Natural killer cell (primary cell): ENCODE data around the gene PRAMEF12. TPM values are rescaled to one million over a fixed set of nuclear protein-coding genes. Genes with fewer than 3 reads are reported as not detected.

Source experiments
- ATAC-seq, 3 donors: fragments of 150-1000 bp in 2 of 3; fragments of 200-7000 bp in 1 of 3; cut with Tn5 transposase; 1 replicate in 1 of 3; 2 replicates in 2 of 3; pipeline ENCODE4 v1.10.0; 2021; ENCODE audit warnings: mild to moderate bottlenecking in 2 of 3, moderate library complexity in 2 of 3
- DNase-seq, 2 donors: peaks; one replicate each; pipeline versions ENCODE4 v3.0.0 to v3.0.0-alpha.2; 2013 to 2021; ENCODE audit warnings: mixed read lengths in 1 of 2
- H3K27ac ChIP-seq: one replicate; pipeline ENCODE4 v1.5.1; 2013; ENCODE audit warnings: mild to moderate bottlenecking, low read length
- H3K27me3 ChIP-seq: one replicate; pipeline ENCODE4 v1.6.1; 2013; ENCODE audit warnings: low read length; ENCODE audit not compliant: control insufficient read depth, insufficient read depth
- H3K36me3 ChIP-seq: one replicate; pipeline ENCODE4 v1.6.1; 2013; ENCODE audit warnings: low read length; ENCODE audit not compliant: control insufficient read depth, insufficient read depth
- H3K4me1 ChIP-seq: one replicate; pipeline ENCODE4 v1.6.1; 2013; ENCODE audit warnings: low read length; ENCODE audit not compliant: control insufficient read depth, insufficient read depth
- H3K4me3 ChIP-seq: one replicate; pipeline ENCODE4 v1.5.1; 2013; ENCODE audit warnings: low read length
- H3K9me3 ChIP-seq: one replicate; pipeline ENCODE4 v1.6.1; 2013; ENCODE audit warnings: low read length; ENCODE audit not compliant: control insufficient read depth, insufficient read depth
- H3K27ac Mint-ChIP-seq, 2 donors: one replicate each; pipeline ENCODE4 v1.8.0; 2022; ENCODE audit warnings: mild to moderate bottlenecking in 2 of 2, mixed read lengths in 2 of 2, moderate library complexity in 1 of 2
- H3K27me3 Mint-ChIP-seq, 2 donors: one replicate each; pipeline ENCODE4 v1.8.0; 2022; ENCODE audit warnings: low read depth in 2 of 2, mixed read lengths in 2 of 2
- H3K36me3 Mint-ChIP-seq: one replicate; pipeline ENCODE4 v1.8.0; 2022; ENCODE audit warnings: mixed read lengths
- H3K4me1 Mint-ChIP-seq, 2 donors: one replicate each; pipeline ENCODE4 v1.8.0; 2022; ENCODE audit warnings: mixed read lengths in 2 of 2
- H3K4me3 Mint-ChIP-seq: one replicate; pipeline ENCODE4 v1.8.0; 2022; ENCODE audit warnings: mild to moderate bottlenecking, moderate library complexity, mixed read lengths
- H3K9me3 Mint-ChIP-seq, 2 donors: one replicate each; pipeline ENCODE4 v1.8.0; 2022; ENCODE audit warnings: mixed read lengths in 2 of 2
- CTCF ChIP-seq: fragments of 200-600 bp; IDR thresholded peaks from one replicate; pipeline ENCODE4 v1.8.0; 2022; ENCODE audit warnings: antibody characterized with exemption
- WGBS: methylation state at CpG from one replicate; pipeline ENCODE4 v1.1.7; 2013; ENCODE audit warnings: missing lambda C conversion rate; ENCODE audit not compliant: insufficient coverage; 5-methylcytosine and 5-hydroxymethylcytosine counted together
- intact Hi-C: fragments of 100-400 bp; cut with micrococcal nuclease; formaldehyde crosslinking; loops from one replicate; pipeline ENCODE4 v1.14.2; 2022
- total RNA-seq, 4 donors: library from RNA; stranded (reverse); fragments of 120-200 nt in 1 of 4; gene quantifications; one replicate each; pipeline versions ENCODE4 v1.2.3 to v1.2.4, GENCODE V29; 2013 to 2022

The PRAMEF12 gene
- total RNA-seq, 3 donors from 2014 or later (not counting 1 experiment from before 2014, with no cell fraction given), result not detected

GRCh38 chr1:12741946-12742345 lies 31.6 kb upstream of the PRAMEF12 start:
- H3K27me3 Mint-ChIP-seq, result peaks cover 21 to 59% of the 10 kb centered on the region in 2 donors
- Histone ChIP-seq H3K9me3 (no peaks in the 10 kb centered on the region), H3K36me3 (no peaks in the 10 kb centered on the region), H3K27ac (no peak overlapping the region), H3K4me3 (no peak overlapping the region), H3K4me1 (no peaks in the 10 kb centered on the region), H3K27me3 (peaks cover 4% of the 10 kb centered on the region)
- 92% methylated on average over 2 of the region's 3 CpGs for WGBS
- no peak overlapping the region for H3K4me3 Mint-ChIP-seq
- ATAC-seq, result no peak
- H3K9me3 Mint-ChIP-seq, result no peaks in the 10 kb centered on the region
- no peak overlapping the region for H3K27ac Mint-ChIP-seq
- DNase-seq, result no peak
- peaks cover 2% of the 10 kb centered on the region for H3K36me3 Mint-ChIP-seq
- intact Hi-C loops, result no loop called here
- no peak for TF ChIP-seq CTCF
- peaks cover 0 to 6% of the 10 kb centered on the region in 2 donors for H3K4me1 Mint-ChIP-seq

GRCh38 chr1:12745126-12745991 lies 28.2 kb upstream of the PRAMEF12 start:
- Mint-ChIP-seq H3K27me3 (peaks cover 8 to 62% of the 10 kb centered on the region in 2 donors), H3K4me3 (no peak overlapping the region), H3K27ac (no peak overlapping the region), H3K36me3 (peaks cover 28% of the 10 kb centered on the region), H3K4me1 (peaks cover 0 to 6% of the 10 kb centered on the region in 2 donors), H3K9me3 (peaks cover 14 to 15% of the 10 kb centered on the region in 2 donors)
- H3K27me3 ChIP-seq, result peaks cover 5% of the 10 kb centered on the region
- DNase-seq, result no peak
- WGBS, result 80% methylated on average over 3 of the region's 3 CpGs
- peaks cover 12% of the 10 kb centered on the region for H3K9me3 ChIP-seq
- no peak overlapping the region for H3K27ac ChIP-seq
- H3K36me3 ChIP-seq, result no peaks in the 10 kb centered on the region
- H3K4me1 ChIP-seq, result no peaks in the 10 kb centered on the region
- no peak for TF ChIP-seq CTCF
- intact Hi-C loops, result no loop called here
- no peak overlapping the region for H3K4me3 ChIP-seq
- no peak for ATAC-seq

GRCh38 chr1:12745992-12746323 lies 27.6 kb upstream of the PRAMEF12 start, which contains the start of gene CFAP107:
TSS of gene CFAP107 (plus strand) at chr1:12746200. CDS start at chr1:12746431, 231 bp downstream.
- no peak within 1 kb of the TSS for H3K4me3 Mint-ChIP-seq
- peaks cover 12 to 68% of the 10 kb centered on the region in 2 donors for H3K27me3 Mint-ChIP-seq
- TF ChIP-seq CTCF, result no peak
- H3K9me3 Mint-ChIP-seq, result peaks cover 17 to 18% of the 10 kb centered on the region in 2 donors
- Histone ChIP-seq H3K9me3 (peaks cover 12% of the 10 kb centered on the region), H3K27me3 (peaks cover 7% of the 10 kb centered on the region), H3K27ac (no peak within 1 kb of the TSS), H3K36me3 (no peaks in the 10 kb centered on the region), H3K4me1 (no peaks in the 10 kb centered on the region), H3K4me3 (no peak within 1 kb of the TSS)
- WGBS, result 17% methylated on average over 2 of the region's 2 CpGs
- peaks cover 0 to 6% of the 10 kb centered on the region in 2 donors for H3K4me1 Mint-ChIP-seq
- DNase-seq (no peak), ATAC-seq (no peak)
- intact Hi-C loops, result no loop called here
- H3K27ac Mint-ChIP-seq, result no peak within 1 kb of the TSS
- peaks cover 34% of the 10 kb centered on the region for H3K36me3 Mint-ChIP-seq
